ENCODE measurements around the gene SKIL. TPM values are rescaled to one million over a fixed set of nuclear protein-coding genes. Genes with fewer than 3 reads are reported as not detected.
A peak's percentile ranks its signal among the peaks of the same experiment; 100 is the strongest.

The SKIL gene
- total RNA-seq, 1 donor from 2014 or later, result 94.0 TPM

DNA sequence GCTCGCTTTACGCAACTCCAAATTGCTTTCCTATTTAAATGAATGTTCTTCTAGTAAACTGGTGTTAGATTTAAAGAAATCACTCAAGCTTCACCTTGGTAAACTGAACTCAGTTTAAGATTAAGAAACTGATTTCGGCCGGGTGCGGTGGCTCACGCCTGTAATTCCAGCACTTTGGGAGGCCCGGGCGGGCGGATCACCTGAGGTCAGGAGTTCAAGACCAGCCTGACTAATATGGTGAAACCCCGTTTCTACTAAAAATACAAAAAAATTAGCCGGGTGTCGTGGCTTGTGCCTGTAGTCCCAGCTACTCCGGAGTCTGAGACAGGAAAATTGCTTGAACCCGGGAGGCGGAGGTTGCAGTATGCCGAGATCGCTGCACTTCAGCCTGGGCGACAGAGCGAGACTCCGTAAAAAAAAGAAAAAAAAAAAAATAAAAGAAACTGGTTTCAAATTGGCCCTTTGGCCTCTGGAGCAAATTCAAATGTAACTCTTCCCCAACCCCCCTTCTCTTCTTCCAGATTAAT, 1.7 kb downstream of the SKIL start:
- no peak for DNase-seq (ENCODE audit: low spot score)
- peak overlapping the region; percentile 94 for H3K27ac Mint-ChIP-seq (ENCODE audit: unreplicated experiment)
- peak overlapping the region; percentile 91 for H3K4me3 Mint-ChIP-seq (ENCODE audit: unreplicated experiment)
- peaks cover 24% of the 10 kb centered on the region for H3K36me3 Mint-ChIP-seq (ENCODE audit: low read depth)
- TF ChIP-seq, protein P1, sequence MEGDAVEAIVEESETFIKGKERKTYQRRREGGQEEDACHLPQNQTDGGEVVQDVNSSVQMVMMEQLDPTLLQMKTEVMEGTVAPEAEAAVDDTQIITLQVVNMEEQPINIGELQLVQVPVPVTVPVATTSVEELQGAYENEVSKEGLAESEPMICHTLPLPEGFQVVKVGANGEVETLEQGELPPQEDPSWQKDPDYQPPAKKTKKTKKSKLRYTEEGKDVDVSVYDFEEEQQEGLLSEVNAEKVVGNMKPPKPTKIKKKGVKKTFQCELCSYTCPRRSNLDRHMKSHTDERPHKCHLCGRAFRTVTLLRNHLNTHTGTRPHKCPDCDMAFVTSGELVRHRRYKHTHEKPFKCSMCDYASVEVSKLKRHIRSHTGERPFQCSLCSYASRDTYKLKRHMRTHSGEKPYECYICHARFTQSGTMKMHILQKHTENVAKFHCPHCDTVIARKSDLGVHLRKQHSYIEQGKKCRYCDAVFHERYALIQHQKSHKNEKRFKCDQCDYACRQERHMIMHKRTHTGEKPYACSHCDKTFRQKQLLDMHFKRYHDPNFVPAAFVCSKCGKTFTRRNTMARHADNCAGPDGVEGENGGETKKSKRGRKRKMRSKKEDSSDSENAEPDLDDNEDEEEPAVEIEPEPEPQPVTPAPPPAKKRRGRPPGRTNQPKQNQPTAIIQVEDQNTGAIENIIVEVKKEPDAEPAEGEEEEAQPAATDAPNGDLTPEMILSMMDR (IDR thresholded peaks at IDR 0.05), result no peak
- H3K4me1 Mint-ChIP-seq (ENCODE audit: low read depth), result peaks cover 74% of the 10 kb centered on the region
- H3K9me3 Mint-ChIP-seq (ENCODE audit: low read depth), result no peaks in the 10 kb centered on the region
- H3K27me3 Mint-ChIP-seq (ENCODE audit: low read depth), result no peaks in the 10 kb centered on the region

DNA sequence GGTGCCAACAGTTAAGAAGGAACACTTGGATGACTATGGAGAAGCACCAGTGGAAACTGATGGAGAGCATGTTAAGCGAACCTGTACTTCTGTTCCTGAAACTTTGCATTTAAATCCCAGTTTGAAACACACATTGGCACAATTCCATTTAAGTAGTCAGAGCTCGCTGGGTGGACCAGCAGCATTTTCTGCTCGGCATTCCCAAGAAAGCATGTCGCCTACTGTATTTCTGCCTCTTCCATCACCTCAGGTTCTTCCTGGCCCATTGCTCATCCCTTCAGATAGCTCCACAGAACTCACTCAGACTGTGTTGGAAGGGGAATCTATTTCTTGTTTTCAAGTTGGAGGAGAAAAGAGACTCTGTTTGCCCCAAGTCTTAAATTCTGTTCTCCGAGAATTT, 3.0 kb downstream of the SKIL start:
- H3K27ac Mint-ChIP-seq (ENCODE audit: unreplicated experiment), result peak overlapping the region; percentile 54
- H3K9me3 Mint-ChIP-seq (ENCODE audit: low read depth), result no peaks in the 10 kb centered on the region
- H3K4me1 Mint-ChIP-seq (ENCODE audit: low read depth), result peaks cover 71% of the 10 kb centered on the region
- TF ChIP-seq, protein P1 (IDR thresholded peaks at IDR 0.05), result no peak
- H3K36me3 Mint-ChIP-seq (ENCODE audit: low read depth), result peaks cover 32% of the 10 kb centered on the region
- DNase-seq (ENCODE audit: low spot score), result no peak
- peak overlapping the region; percentile 91 for H3K4me3 Mint-ChIP-seq (ENCODE audit: unreplicated experiment)
- H3K27me3 Mint-ChIP-seq (ENCODE audit: low read depth), result no peaks in the 10 kb centered on the region

DNA sequence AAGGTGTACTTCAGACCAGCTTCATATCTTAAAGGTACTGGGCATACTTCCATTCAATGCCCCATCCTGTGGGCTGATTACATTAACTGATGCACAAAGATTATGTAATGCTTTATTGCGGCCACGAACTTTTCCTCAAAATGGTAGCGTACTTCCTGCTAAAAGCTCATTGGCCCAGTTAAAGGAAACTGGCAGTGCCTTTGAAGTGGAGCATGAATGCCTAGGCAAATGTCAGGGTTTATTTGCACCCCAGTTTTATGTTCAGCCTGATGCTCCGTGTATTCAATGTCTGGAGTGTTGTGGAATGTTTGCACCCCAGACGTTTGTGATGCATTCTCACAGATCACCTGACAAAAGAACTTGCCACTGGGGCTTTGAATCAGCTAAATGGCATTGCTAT, 3.4 kb downstream of the SKIL start:
- Mint-ChIP-seq H3K36me3 (ENCODE audit: low read depth) (peaks cover 32% of the 10 kb centered on the region), H3K9me3 (ENCODE audit: low read depth) (no peaks in the 10 kb centered on the region), H3K27me3 (ENCODE audit: low read depth) (no peaks in the 10 kb centered on the region), H3K4me1 (ENCODE audit: low read depth) (peaks cover 67% of the 10 kb centered on the region), H3K27ac (ENCODE audit: unreplicated experiment) (no peak overlapping the region), H3K4me3 (ENCODE audit: unreplicated experiment) (peak overlapping the region; percentile 91)
- TF ChIP-seq, protein P1 (IDR thresholded peaks at IDR 0.05), result no peak
- DNase-seq (ENCODE audit: low spot score), result no peak

DNA sequence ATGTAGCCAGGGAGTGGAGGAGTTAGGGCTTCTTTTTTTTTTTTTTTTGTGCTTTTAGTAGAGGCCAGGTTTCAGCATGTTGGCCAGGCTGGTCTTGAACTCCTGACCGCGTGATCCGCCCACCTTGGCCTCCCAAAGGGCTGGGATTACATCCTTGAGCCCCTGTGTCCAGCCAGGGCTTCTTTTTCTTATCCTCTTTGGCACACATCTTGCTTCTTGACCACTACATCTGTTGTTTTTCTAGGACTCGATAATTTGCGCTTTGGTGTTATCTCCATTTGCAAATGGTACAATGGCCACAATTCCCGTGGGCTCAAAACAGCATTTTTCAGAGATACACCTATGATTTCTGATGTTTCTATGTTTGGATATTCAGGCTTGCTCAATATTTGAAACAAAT, 4.2 kb downstream of the SKIL start:
- no peaks in the 10 kb centered on the region for H3K9me3 Mint-ChIP-seq (ENCODE audit: low read depth)
- TF ChIP-seq, protein P1 (IDR thresholded peaks at IDR 0.05), result no peak
- peaks cover 63% of the 10 kb centered on the region for H3K4me1 Mint-ChIP-seq (ENCODE audit: low read depth)
- H3K36me3 Mint-ChIP-seq (ENCODE audit: low read depth), result peaks cover 35% of the 10 kb centered on the region
- no peak for DNase-seq (ENCODE audit: low spot score)
- H3K27me3 Mint-ChIP-seq (ENCODE audit: low read depth), result no peaks in the 10 kb centered on the region
- H3K4me3 Mint-ChIP-seq (ENCODE audit: unreplicated experiment), result peak overlapping the region; percentile 59
- peak overlapping the region; percentile 79 for H3K27ac Mint-ChIP-seq (ENCODE audit: unreplicated experiment)

DNA sequence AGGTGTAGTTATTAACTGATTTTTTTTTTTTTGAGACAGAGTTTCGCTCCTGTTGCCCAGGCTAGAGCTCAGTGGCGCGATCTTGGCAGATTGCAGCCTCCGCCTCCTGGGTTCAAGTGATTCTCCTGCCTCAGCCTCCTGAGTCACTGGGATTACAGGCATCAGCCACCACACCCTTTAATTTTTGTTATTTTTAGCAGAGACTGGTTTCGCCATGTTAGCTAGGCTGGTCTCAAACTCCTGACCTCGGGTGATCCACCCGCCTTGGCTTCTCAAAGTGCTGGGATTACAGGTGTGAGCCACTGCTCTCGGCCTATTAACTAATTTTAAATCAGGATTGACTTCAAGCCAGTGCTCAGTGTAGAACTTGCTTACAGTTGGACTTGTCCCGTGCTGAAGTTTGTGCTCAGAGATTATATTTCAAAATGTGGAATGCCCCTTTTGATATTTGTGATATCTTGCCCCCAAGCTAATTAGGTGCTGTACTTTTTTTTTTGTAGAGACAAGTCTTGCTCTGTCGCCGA, 6.0 kb downstream of the SKIL start:
- H3K4me1 Mint-ChIP-seq (ENCODE audit: low read depth), result peaks cover 74% of the 10 kb centered on the region
- no peaks in the 10 kb centered on the region for H3K9me3 Mint-ChIP-seq (ENCODE audit: low read depth)
- no peak overlapping the region for H3K27ac Mint-ChIP-seq (ENCODE audit: unreplicated experiment)
- no peak for DNase-seq (ENCODE audit: low spot score)
- H3K36me3 Mint-ChIP-seq (ENCODE audit: low read depth), result peaks cover 36% of the 10 kb centered on the region
- H3K4me3 Mint-ChIP-seq (ENCODE audit: unreplicated experiment), result peak overlapping the region; percentile 46
- TF ChIP-seq, protein P1 (IDR thresholded peaks at IDR 0.05), result no peak
- H3K27me3 Mint-ChIP-seq (ENCODE audit: low read depth), result no peaks in the 10 kb centered on the region

Data from chondrocyte (in vitro differentiated cells).